GM18861 (cell line): ENCODE measurements around the gene TICAM2.

Experiments
- ATAC-seq: cut with Tn5 transposase; IDR thresholded peaks from one replicate; pipeline ENCODE4 v1.9.1; 2021; ENCODE audit not compliant: unreplicated experiment

Gene TICAM2

DNA sequence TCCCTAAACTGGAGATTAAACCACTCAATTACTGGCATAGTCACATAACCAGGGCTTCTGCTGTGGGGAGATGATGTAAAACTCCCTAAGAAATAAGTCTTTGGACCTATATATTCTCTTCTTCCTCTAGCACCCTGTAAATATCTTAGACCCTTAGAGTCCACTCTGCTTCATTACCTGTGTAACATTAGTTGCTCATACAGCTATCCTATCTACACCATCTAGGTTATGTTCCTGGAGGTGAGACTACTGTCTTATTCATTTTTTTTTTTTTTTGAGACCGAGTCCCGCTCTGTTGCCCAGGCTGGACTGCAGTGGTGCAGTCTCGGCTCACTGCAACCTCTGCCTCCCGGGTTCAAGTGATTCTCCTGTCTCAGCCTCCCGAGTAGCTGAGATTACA, 9.6 kb upstream of the TICAM2 start:
- ATAC-seq = no peak

DNA sequence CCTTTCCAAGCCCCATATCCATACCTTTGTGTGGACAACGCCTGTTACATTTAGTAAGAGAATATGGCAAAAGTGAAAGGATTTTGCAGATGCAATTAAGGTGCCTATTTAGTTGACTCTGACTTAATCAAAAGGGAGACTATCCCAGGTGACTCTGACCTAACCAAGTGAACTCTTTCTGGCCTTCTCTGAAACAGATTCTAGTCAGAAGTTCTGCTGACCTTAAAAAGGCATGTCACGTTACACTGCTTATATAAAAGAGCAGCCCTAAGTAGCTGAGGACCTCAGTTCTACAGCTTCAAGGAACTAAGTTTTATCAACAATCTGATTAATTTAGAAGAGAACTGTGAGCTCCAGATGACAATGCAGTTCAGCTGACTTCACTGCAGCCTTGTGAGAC, 5.7 kb upstream of the TICAM2 start:
- ATAC-seq = no peak

DNA sequence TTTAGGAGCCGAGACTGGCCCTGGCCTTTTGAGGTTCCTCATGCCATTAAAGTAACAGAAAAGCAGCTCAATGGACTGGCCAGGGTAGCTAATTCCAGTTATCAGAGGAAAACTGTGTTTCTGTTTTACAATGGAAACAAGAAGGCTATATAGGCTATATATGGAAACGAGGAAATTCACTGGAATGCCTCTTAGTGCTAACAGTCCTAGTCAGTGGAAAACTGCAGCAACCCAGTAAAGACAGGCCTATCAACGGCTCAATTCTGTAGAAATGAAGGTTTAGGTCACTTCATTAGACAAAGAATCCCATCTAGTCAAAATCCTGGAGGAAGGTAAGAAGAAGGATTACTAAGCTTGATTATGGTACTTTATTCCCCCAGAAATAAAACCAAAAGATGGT, 3.2 kb upstream of the TICAM2 start:
- ATAC-seq = no peak

DNA sequence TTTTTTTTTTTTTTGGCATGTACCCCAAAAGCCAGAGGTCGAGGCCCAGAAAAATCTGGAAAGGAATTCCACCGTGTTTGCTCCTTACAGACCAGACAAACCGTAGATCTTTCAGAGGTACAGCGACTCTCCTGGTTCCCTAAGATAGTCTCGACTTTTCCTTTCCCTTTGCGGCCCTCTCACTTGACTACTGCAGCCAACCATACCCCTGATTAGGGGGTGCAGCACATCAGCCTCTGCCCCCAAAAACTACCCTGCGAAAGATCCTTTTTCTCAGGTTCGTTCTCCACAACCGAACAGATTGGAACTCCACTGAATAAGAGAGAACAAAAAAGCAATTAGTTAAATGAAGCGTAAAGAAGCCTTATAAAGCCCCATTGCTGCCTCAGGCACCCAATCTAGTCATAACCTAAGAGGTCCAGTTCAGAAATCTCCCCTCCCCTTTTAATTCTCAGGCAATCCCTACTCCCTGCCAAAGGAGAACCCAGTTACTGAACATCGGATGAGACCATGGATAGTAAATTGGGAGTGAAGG, 379 bp upstream of the TICAM2 start:
- no peak for ATAC-seq

DNA sequence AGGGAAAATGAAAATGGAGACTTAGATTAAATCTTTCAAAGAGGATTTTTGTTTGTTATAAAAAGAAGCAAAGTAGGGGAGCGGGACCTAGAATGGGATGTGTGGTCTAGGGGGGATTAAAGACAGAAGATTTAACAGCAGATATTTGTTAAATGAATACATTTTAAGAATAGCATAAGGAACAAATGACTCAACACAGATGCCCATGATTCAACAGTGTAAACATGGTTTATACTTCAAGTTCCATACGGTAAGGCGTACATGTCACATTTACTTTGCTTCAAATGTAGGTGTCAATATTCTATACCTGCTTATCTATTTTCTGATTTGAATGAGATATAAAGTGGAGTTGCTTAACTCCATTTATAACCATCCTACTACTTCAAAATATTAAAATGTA, 1.5 kb downstream of the TICAM2 start:
- no peak for ATAC-seq

DNA sequence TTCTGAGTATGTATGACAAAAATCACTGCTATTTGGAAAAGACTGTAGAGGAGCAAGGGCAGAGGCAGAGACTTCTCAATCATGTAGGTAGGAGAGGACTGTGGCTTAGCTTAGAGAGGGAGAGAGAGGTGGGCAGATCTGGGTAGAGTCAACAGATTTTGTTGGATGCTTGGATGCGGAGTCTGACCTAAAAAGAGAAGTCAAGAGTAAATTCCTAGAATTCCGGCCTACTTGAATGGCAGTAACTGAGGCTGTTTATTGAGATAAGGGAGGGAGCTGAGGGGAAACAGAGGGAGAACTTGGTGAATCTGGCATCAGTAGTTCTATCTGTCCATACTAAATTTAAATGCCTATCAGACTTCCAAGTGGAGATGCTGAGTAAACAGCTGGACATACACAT, 2.4 kb downstream of the TICAM2 start:
- peak; percentile 7 for ATAC-seq

DNA sequence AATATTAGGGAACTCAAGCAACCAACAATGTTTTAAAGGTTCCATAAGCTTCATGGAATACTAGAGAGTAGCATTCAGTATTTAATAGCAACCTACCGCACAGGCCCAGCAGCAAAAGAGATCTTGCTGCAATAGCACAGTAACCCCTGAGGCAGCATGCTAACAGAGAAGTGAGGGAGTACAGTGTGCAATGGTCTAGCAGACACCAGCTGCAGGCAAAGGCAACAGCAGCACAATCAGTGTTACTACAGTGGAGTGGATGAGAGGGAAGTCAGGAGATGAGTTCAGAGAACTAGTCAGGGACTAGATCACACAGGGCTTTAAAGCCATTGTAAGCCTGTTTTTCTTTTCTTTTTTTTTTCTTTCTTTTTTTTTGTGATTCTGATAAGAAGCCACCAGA, 2.8 kb downstream of the TICAM2 start:
- ATAC-seq = peak; percentile 43

DNA sequence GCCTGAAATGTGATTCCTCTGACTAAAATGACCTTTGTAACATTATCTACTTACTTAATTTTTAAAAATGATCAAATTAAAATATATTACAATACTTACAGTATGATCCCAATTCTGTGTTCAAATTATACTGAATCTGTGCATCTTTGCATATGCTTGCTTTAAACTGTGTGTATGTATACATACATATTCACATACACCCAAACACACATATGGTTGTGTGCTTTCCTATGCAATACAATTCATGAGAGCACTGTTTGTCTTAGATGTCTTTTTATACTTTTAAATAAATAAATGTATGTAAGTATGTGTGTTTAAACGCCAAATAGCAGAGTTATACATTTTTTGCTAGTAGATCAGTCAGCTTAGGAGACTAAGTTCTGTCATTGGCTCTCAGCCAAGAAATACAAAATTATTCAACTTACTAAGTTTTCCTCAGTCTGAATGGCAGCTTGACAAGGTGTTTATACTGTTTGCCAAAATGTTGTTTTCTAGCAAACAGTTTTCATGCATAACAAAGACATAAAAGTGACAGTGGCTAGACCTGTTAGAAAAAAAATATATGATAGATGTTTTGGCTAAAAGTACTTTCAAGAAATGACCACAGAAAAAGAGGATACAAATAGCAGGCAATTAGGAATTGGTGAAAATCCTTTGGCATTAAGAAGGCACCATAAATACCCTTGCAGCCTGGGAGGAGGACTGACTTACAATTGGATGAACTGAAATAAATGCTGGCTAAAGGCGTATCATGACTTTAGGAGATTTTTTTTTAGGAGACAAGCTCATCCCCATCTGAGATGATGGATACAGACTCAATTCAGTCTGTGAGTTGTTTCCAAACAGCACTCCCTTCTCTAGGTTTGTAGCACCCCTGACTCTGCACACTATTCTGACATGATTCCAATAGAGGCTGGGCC, 7.9 kb downstream of the TICAM2 start:
- ATAC-seq = no peak

DNA sequence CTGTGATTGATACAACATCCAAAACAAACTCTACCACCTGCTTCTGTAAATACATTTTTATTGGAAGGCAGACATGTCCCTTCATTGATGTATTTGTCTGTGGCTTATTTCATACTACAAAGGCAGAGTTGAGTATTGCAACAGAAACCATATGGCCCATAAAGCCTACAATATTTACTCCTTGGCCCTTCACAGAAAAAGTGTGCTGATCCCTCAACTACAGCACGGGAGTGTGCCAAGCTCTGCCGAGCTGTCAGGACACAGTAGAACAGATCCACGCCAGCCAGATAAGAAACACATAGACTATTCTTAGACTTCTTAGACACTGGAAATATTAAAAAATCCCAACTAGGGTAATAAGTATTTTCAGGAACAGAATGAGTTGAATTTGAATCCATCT, 13.2 kb downstream of the TICAM2 start:
- no peak for ATAC-seq

DNA sequence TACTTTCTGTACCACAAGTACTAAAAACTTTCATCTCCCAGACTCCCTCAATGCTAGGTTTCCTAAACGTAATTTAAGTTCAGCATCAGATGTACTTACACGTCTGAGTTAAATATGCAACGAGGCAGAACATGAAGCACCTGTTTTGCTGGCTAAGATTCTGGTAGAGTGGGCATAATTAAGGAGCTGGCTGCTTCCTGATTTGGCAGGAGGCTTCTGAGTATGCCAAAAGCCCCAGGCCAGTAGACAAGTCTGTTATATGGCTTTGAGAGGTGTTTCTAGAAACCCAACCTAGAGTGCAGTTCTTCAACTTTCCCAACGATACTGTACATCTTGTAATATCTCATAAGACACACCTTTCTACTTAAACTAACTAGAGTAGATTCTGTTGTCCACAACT, 13.6 kb downstream of the TICAM2 start:
- no peak for ATAC-seq

DNA sequence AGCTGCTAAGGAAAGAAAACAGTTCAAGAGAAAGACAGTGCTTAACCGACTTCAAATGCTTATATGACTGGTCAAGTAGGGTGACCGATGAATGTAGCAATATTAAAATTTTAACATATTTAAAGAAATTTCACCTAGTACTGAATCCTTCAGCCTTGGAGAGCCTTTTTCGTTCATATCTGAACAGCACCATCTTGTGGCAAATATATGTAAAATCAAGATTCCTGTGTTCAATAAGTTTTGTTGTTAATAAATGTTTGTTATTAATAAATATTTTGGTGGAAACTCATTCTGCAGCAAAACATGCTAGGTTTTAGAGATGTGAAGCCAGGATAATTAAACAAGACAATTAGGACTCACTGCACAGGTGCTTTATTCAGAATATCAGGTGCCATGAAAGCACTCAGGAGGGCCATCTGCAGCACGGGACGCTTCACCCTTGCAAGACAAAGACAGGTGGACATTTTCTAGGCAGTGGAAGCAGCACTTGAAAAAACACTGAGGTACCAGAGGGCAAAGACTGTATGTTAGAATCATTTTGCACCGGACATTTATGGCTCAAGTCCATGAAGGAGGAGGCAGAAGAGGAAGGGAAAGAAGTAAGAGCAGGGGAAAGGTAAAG, 15.6 kb downstream of the TICAM2 start:
- no peak for ATAC-seq

DNA sequence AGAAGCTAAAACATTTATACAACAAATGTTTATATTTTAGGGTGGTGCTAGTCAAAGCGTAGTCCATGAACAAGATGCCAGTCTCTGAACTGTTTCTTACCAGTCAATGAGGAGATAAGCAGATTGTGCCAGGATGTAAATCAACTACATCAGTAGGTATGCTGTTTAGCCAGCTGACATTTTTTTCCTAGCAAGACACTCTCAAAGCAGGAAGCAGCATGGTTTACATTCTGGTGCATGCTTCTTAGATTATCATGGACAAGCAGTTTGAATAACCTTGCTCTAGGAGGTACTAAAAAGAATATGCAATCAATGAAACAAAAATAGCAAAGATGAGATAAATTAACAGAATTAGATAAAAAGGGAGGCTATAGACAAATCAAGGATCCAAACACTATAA, 17.0 kb downstream of the TICAM2 start:
- ATAC-seq = no peak

DNA sequence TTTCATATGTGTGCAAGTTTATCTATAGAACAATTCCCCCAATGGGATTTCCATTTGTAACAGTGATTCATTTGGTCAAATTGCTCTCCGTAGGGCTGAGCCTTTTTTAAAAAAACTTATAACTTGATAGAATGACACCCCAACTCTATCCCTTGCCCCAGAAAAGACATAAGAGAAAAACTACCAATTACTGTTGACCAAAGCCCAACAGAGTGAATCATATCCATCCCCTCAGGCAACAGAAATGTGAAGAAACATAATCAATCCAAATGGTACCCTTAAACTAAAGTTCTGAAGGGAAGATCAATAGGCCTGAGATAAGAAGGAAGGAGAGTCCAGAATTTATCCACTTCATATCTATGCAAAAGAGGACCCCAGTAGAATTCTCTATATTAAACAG, 17.8 kb downstream of the TICAM2 start:
- ATAC-seq = no peak

DNA sequence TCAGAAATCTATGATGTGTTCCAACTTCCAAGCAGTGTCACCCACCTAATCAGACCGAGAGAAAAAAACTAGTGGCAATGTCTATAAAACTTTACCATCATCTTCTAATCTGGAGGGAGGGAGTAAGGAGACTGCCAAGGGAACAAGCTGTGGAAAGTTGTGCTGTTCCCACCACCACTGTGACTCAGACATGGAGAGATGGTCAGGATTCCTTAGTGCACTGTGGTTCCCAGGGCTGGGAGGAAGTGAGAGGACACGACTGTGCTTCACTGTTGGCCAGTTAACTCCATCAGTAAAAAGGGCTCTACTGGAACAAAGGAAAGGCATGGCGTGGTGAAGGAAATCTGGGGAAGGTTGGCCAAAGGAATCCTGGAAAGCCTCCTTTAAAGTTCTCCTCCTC, 18.8 kb downstream of the TICAM2 start:
- ATAC-seq = no peak

DNA sequence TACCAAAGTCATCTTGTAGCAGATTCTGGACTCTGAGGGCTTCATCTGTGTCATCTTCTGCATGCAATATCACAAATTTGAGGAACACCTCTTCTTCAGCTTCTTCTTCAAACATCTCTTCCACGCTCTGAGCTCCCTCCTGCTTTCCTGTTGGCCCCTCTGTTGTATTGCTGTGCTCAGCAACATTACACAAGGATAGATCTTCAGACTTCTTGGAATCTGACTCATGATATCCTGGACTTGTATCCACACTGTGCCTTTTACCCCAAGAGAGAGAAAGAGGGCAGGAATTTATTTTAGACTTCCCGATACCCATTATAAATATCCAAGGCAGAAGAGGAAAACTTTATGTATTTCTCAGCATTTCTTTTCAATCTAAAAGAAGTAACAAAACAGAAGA, 21.3 kb downstream of the TICAM2 start:
- ATAC-seq = no peak

DNA sequence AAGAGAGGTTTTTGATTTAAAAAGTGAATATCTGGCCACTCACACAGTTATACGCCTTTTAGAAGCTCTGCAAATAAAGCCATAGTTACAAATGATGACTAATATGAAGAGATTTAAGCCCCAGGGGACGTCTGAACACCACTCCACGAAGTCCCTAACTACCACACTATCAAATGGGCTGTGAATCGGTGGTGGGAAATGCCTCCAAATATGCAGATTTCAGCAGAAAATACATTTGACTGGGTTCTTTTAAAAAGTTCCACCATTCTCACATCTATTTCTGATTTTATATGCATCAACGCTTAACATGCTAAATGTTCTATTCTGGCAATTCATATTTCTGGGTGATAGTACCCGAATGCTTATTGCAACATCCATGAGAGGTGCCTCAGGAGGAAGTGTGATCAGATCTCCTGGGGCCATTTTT, 22.5 kb downstream of the TICAM2 start:
- peak; percentile 78 for ATAC-seq

DNA sequence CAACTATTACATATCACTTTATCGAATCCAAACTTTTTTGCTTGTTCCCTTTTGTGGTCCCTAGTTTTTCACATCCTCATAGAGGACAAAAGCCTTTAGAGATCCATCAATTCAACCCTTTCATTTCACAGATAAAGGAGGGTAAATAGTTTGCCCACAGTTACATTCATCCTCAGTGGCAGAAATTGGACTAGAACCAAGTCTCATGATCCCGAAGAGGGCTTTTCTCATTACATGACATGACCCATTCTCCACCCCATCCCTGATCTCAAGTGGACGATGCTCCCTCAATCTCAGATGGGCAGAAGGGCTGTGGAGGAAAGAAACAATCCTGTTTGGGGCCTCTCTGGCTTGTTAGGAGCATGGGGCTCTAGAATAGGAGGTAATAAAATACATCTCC, 23.1 kb downstream of the TICAM2 start:
- ATAC-seq = no peak

DNA sequence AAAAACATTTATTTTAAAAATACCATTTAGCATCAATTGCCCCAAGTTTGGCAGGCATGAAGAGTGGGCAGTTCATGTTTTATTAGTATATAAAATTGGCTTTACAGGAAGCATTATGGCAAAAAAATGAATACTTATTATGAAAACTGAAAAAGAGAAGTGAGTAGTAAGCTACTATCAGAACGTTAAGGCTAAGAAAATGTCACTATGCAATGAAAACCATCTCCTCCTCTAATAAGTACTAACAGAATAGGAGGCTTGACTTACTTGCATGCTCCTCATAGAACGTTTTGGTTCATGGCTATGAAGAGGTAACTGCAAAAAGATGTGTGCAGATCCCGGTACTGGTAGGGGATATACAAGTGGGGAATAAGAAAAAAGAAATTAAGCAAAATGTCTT, 23.6 kb downstream of the TICAM2 start:
- peak; percentile 44 for ATAC-seq

DNA sequence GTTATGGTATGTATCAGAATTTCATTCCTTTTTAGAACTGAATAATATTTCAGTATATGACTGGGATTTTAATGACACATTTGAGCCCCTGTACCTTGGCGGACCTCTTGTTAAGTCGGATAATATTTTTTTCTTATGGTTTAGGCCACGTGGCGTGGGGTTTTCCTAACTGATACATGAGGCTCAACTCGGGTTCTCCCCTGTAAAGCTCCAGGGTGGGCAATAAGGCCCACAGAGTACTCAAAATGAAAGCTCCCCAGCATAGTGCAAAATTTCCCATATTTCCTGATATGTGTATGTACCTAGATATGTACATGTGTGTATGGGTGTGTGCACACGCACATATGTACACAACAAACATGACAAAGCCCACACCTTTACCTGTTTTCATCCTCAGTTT, 24.5 kb downstream of the TICAM2 start:
- no peak for ATAC-seq

DNA sequence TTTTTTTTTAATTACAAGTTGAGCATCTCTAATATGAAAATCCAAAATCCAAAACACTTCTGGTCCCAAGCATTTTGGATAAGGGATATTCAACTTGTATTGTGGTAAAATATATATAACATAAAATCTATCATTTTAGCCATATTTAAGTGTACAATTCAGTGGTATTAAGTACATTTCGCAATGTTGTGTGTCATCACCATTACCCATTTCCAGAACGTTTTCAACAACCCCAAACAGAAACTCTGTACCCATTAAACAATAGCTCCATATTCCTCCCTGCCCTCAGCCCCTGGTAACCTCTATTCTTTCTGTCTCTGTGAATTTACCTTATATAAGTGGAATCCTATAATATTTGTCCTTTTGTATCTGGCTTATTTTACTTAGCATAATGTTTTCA, 24.9 kb downstream of the TICAM2 start:
- no peak for ATAC-seq

DNA sequence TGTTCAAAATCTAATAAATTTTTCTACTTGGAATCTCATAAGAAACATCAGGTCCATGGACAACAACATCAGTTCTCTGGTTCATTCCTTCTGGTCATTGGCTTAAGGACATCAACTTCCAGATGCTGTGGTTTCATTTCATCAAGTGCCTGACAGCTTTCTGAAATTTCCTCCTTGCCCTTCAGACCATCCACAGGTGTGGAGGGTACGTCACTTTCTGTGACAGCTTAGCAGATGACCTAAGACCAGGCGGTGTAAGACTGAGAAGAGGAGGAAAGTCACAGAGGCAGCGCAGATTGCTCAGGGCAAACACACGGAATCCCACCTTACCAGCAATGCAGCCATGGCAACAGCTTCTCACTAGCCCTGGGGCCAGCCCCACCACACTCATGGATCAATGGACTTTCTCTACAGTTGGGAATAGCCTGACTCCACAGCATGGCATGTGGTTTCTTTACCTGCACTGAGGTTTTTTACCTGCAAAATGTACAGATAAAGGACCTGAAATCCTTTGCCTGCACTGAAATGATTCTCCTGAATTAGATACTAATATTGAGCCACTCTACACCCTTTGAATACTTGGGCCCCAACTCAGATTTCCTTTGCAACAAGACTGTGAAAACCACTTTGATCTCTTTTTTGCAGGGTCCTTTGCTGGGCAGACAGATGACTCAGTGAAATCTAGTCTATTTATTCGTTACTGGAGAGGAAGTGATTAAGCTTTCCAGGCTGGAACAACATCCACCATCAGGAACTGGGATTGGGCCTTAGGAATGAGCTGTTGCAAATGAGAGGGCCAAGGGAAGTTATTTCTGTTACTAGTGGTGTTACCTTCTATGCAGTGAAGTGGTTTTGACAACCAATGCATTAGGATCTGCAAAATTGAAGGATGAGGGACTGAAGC, 26.9 kb downstream of the TICAM2 start:
- no peak for ATAC-seq
